Activated naive CD8-positive, alpha-beta T cell (primary cell): ENCODE results near the gene PDGFA.
A peak's percentile ranks its signal among the peaks of the same experiment; 100 is the strongest.

ENCODE experiments used
- H3K27ac Mint-ChIP-seq: one replicate; pipeline ENCODE4 v1.8.0; 2021; ENCODE audit warnings: mixed read lengths
- H3K27me3 Mint-ChIP-seq: one replicate; pipeline ENCODE4 v1.8.0; 2021; ENCODE audit warnings: mixed read lengths
- H3K36me3 Mint-ChIP-seq: one replicate; pipeline ENCODE4 v1.8.0; 2021; ENCODE audit warnings: mixed read lengths
- H3K4me1 Mint-ChIP-seq: one replicate; pipeline ENCODE4 v1.8.0; 2021; ENCODE audit warnings: low read depth, mixed read lengths
- H3K4me3 Mint-ChIP-seq: one replicate; pipeline ENCODE4 v1.8.0; 2021; ENCODE audit warnings: mild to moderate bottlenecking, mixed read lengths
- H3K9me3 Mint-ChIP-seq: one replicate; pipeline ENCODE4 v1.8.0; 2021; ENCODE audit warnings: low read depth, mixed read lengths

The PDGFA gene

DNA sequence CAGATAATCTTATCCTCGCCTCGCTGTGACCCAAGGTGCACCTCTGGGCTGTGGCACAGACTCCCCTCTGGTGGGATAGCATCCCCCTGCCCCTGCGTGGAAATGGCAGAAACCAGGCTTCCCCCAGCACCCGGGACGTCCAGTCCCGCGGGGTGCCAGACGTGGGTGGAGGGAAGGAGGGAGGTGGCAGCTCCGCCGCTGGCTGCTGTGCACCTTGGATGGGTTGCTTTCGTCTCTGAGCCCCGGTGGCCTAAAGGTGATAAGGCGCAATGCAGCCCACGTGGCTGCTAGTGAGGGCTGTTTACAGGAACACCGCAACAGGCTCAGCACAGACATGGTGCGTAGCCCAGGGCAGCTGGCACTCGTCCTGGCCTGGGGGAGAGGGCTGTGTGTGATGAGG lies 13.6 kb upstream of the PDGFA start:
- H3K4me1 Mint-ChIP-seq: peaks cover 7% of the 10 kb centered on the region
- H3K27me3 Mint-ChIP-seq: peaks cover 1% of the 10 kb centered on the region
- no peak overlapping the region for H3K27ac Mint-ChIP-seq
- no peak overlapping the region for H3K4me3 Mint-ChIP-seq
- no peaks in the 10 kb centered on the region for H3K9me3 Mint-ChIP-seq
- no peaks in the 10 kb centered on the region for H3K36me3 Mint-ChIP-seq

DNA sequence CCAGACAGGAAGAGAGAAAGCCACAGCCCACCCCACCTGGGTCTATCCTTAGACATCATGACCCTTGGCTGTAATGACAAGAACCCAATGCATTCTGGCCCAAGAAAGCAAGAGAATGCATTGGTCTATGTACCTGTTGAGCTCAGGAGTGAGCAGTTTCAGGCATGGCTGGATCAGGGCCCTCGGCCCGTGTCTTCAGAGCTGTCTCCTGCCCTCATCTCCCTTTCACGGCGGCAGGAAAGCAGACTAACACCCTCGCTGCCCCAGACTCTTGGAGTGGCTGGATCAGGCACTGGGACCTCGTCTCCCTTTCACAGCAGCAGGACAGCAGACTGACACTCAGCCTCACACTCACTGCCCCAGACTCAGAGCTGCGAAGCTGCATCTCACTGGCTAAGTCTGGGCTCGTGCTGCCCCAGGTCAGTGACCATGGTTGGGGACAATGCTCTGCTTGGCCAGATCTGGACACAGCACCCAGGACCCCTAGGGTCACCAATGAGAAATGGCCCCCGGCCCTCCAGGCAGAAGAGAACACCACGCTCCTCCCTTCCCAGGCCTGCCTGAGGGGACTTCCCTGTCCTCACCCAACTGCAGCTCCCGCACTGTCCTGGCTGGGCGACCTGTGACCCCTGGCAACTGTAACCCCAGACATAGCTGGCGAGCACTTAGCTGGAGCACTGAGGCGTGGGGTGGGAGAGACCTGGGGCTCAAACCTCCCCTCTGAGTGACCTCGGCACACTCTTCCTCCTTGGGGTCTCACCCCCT lies 12.9 kb upstream of the PDGFA start:
- no peak overlapping the region for H3K4me3 Mint-ChIP-seq
- peaks cover 7% of the 10 kb centered on the region for H3K4me1 Mint-ChIP-seq
- H3K9me3 Mint-ChIP-seq: no peaks in the 10 kb centered on the region
- no peaks in the 10 kb centered on the region for H3K36me3 Mint-ChIP-seq
- H3K27ac Mint-ChIP-seq: no peak overlapping the region
- peaks cover 1% of the 10 kb centered on the region for H3K27me3 Mint-ChIP-seq

DNA sequence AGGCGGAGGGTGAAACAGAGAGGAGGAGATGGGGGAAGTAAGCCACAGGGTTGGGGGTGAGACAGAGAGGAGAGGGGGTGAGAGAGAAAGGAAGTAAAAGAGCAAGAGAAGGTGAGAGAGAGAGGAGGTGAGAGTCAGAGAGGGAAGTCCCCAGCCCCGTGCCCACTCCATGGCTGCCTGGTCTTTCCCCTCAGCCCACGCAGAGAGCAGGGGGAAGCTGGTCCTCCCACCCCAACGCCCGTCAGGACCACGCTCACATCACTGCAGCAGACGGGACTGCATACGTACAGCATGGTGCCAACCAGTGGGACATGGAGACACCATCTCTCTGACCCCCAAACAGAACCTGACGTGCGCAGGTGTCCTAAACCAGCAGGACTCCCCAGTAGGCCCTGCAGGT lies 12.1 kb upstream of the PDGFA start:
- no peak overlapping the region for H3K27ac Mint-ChIP-seq
- no peak overlapping the region for H3K4me3 Mint-ChIP-seq
- H3K36me3 Mint-ChIP-seq: no peaks in the 10 kb centered on the region

DNA sequence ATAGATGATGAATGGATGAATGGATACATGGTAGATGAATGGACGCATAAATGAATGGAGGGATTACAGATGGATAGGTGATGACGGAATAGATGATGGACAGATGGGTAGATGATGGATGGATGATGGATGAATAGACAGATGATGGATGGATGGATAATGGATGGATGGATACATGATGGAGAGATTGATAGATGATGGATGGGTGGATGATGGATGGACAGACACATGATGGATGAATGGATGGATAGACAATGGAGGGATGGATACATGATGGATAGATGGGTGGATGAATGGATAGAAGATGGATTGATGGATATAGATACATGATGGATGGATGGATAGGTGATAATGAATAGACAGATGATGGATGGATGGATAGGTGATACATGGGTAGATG lies 8.8 kb upstream of the PDGFA start:
- peaks cover 1% of the 10 kb centered on the region for H3K27me3 Mint-ChIP-seq
- no peak overlapping the region for H3K27ac Mint-ChIP-seq

More for the DNA sequence above, 12.1 kb upstream of the PDGFA start:
- Mint-ChIP-seq H3K9me3 (no peaks in the 10 kb centered on the region), H3K4me1 (peaks cover 7% of the 10 kb centered on the region), H3K27me3 (peaks cover 1% of the 10 kb centered on the region)

DNA sequence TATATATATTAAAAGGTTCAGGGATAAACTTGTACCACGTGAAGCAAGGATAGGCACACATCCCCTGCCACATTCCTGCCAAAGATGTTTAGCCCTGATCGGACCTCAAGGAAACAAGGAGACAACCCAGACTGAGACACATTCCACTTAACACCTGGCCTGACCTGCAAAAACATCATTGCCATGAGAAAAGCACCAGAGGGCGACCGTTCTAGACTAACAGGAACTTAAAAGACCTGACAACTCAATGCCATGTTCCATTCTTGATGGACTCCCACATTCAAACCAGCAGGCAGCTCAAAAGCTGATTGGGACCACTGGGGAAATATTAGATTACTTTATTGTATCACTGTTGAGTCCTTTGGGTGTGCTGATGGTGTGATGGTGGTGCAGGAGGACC lies 8.1 kb upstream of the PDGFA start:
- Mint-ChIP-seq H3K27me3 (peaks cover 1% of the 10 kb centered on the region), H3K9me3 (no peaks in the 10 kb centered on the region), H3K27ac (no peak overlapping the region), H3K4me1 (peaks cover 7% of the 10 kb centered on the region), H3K36me3 (no peaks in the 10 kb centered on the region), H3K4me3 (no peak overlapping the region)

More for the DNA sequence above, 8.8 kb upstream of the PDGFA start:
- Mint-ChIP-seq H3K4me1 (peaks cover 7% of the 10 kb centered on the region), H3K4me3 (no peak overlapping the region), H3K36me3 (no peaks in the 10 kb centered on the region), H3K9me3 (no peaks in the 10 kb centered on the region)

DNA sequence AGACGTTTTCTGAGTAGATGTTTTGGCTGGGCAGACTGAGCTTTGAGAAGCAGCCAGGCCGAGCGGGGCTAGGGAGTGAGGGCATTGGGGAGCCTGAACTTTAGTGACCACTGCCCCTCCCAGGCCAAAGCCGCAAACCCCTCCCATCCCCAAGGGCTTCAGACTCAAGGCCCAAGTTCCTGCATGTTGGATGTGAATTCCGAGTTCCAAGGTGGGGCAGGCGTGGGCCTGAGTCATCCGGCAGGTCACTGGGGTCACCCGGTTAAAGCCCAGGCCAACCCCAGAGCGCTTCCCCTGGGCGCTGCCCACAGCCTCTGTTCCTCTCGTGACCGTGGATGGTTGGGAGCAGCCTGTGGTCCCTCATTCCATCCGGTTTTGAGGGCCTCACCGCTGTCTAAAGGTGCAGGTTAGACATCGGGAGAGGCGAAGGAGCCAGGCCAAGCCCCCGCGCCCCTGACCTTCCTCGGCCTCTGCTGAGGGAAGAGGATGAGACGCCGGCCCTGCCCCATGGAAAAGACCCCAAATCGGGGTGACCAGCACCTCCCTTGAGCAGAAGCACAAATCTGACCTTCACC lies 6.9 kb upstream of the PDGFA start:
- H3K36me3 Mint-ChIP-seq: no peaks in the 10 kb centered on the region
- no peak overlapping the region for H3K27ac Mint-ChIP-seq
- peaks cover 2% of the 10 kb centered on the region for H3K4me1 Mint-ChIP-seq
- no peaks in the 10 kb centered on the region for H3K9me3 Mint-ChIP-seq
- H3K27me3 Mint-ChIP-seq: peaks cover 1% of the 10 kb centered on the region
- H3K4me3 Mint-ChIP-seq: no peak overlapping the region

DNA sequence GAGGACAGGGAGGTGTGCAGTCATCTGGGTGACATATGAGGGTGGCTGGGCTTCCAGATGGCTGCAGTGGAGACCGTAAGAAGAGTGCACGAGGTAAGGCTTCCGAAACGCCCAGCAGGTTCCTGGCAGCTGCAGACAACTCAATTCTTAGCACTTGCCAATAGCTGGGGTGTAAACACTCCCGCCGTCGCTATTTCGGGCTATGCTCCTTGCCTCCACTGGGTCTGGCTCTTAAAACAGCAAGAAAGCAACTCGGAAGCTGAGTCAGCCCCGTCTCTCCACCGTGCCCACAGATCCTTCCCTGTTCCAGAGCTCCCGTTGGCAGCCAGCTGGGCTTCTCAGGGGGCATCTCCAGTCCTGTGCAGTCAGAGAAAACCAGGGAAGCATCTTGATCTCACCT lies 6.1 kb upstream of the PDGFA start:
- no peak overlapping the region for H3K4me3 Mint-ChIP-seq
- no peaks in the 10 kb centered on the region for H3K9me3 Mint-ChIP-seq
- peaks cover 1% of the 10 kb centered on the region for H3K27me3 Mint-ChIP-seq
- no peaks in the 10 kb centered on the region for H3K36me3 Mint-ChIP-seq
- H3K27ac Mint-ChIP-seq: no peak overlapping the region
- H3K4me1 Mint-ChIP-seq: no peaks in the 10 kb centered on the region

DNA sequence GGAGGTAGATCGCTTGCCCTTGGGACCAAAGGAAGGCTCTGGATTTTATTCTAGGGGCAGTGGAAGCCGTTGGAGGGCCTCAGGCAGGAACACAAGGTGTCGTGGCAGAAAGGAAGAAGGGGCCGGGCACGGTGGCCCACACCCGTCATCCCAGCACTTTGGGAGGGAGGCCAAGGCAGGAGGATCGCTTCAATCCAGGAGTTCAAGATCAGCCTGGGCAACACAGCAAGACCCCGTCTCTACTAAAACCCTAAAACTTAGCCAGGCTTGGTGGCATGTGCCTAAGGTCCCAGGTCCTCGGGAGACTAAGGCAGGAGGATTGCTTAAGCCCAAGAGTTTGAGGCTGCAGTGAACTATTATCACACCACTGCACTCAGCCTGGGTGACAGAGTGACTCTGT lies 5.2 kb upstream of the PDGFA start:
- H3K27ac Mint-ChIP-seq: no peak overlapping the region
- no peaks in the 10 kb centered on the region for H3K36me3 Mint-ChIP-seq
- no peak overlapping the region for H3K4me3 Mint-ChIP-seq
- no peaks in the 10 kb centered on the region for H3K4me1 Mint-ChIP-seq
- no peaks in the 10 kb centered on the region for H3K27me3 Mint-ChIP-seq
- H3K9me3 Mint-ChIP-seq: no peaks in the 10 kb centered on the region

DNA sequence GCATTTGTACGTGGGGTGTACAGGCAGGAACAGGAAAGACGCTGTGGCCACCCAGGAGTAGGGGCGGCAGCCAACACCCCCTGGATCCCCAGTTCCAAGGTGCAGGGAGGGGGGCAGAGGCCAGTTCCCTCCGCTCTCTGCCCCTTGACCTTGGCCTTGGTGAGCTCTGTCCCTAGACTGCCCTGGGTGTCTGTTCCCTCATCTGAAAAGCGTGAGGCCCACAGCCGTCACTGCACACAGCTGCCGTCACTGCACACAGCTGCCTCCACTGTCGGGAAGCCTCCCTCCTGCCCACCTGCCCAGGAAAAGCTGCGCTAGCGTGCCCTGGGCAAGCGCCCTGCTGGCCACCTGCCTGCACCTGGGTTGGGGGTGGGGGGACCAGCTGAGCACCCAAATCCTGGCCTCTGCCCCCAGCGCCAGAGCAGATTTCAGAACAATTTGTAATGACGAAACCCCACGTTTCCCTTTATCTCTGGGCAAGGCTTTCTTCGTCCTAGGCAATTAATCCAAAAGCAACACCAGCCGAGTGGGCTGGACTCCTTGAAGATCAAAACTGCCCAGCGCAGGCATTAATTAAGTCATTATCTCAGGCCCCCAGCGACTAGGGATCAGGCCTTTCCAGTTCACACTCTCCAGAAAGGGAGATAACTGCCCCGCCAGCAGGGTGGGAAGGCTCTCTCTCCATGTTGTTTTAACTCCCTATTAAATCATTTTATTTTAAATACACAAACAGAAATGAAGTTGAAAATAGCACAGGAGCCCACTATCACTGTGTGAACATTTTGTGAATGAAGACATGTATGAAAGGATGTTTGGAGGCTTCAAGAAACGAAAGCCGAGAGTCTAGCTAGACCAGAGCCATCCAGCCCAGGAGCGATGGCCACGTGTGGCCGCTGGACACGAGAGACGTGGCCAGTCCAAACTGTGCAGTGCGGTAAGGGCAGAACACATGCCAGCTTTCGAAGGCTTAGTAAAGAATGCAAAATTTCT lies 4.0 kb upstream of the PDGFA start:
- peaks cover under 1% of the 10 kb centered on the region for H3K4me1 Mint-ChIP-seq
- no peak overlapping the region for H3K27ac Mint-ChIP-seq
- peak overlapping the region; percentile 23 for H3K4me3 Mint-ChIP-seq
- H3K9me3 Mint-ChIP-seq: no peaks in the 10 kb centered on the region
- no peaks in the 10 kb centered on the region for H3K27me3 Mint-ChIP-seq
- H3K36me3 Mint-ChIP-seq: no peaks in the 10 kb centered on the region

DNA sequence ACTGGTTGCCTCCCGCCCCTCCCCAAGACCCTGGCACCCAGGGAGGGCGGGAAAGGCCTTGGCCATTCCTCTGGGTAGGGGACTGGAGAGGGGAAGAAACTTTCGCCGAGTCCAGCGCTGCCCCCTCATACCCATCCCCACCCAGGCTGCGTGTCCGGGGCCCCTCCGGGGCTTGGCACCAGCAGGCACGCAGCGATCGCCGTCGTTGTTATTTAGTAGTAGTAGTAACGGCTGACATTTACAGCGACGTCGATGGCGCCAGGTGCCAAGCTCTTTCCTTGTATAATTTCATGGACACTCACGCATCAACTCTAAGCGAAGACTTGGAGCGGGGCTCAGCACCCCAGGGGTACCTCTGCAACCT lies 3.3 kb upstream of the PDGFA start:
- no peaks in the 10 kb centered on the region for H3K27me3 Mint-ChIP-seq
- H3K9me3 Mint-ChIP-seq: no peaks in the 10 kb centered on the region
- H3K36me3 Mint-ChIP-seq: no peaks in the 10 kb centered on the region
- peaks cover 3% of the 10 kb centered on the region for H3K4me1 Mint-ChIP-seq
- no peak overlapping the region for H3K27ac Mint-ChIP-seq
- H3K4me3 Mint-ChIP-seq: peak overlapping the region; percentile 23

DNA sequence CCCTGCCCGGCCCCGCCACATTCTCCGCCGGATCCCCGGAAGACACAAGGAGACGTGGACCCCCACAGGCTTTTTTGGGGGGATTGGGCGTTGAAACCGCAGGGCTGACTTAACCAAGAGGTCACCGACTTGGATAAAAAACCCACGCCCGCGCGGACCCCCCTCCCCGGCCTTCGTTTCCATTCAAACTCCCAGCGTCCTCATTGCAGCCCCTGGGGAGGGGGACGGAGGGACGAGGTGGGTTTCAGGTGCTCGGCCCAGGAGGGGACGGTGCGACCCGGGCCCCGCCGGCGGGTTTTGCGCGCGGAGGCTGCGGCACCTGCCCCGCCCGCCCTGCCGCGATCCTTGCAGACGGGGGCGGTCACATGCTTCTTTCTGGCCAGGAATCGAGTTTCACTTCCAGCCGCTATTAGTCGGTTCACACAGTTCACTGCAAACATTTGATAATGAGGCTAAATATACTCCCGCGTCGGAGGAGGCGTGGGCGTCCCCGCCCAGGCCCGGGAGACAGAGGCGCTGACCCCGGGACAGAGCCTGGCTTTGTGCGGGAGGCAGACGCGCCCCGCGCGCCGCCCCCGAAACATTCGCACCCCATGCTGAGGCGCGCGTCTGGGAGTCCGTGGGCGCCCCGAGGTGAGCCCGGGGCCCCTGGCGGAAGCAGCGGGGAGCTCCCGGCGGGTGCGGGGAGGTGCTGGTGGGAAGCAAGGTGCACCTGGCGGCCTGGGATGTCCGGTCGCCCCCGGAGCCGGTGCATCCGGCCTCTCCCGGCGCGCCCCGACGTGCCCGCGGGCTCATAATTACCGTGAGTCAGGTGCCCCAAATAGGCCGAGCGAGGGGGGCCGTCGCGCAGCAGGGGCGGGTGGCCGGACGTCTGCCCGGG lies 2.7 kb upstream of the PDGFA start:
- Mint-ChIP-seq H3K27me3 (no peaks in the 10 kb centered on the region), H3K4me1 (peaks cover 6% of the 10 kb centered on the region), H3K4me3 (peak overlapping the region; percentile 57), H3K36me3 (no peaks in the 10 kb centered on the region), H3K27ac (no peak overlapping the region), H3K9me3 (no peaks in the 10 kb centered on the region)

DNA sequence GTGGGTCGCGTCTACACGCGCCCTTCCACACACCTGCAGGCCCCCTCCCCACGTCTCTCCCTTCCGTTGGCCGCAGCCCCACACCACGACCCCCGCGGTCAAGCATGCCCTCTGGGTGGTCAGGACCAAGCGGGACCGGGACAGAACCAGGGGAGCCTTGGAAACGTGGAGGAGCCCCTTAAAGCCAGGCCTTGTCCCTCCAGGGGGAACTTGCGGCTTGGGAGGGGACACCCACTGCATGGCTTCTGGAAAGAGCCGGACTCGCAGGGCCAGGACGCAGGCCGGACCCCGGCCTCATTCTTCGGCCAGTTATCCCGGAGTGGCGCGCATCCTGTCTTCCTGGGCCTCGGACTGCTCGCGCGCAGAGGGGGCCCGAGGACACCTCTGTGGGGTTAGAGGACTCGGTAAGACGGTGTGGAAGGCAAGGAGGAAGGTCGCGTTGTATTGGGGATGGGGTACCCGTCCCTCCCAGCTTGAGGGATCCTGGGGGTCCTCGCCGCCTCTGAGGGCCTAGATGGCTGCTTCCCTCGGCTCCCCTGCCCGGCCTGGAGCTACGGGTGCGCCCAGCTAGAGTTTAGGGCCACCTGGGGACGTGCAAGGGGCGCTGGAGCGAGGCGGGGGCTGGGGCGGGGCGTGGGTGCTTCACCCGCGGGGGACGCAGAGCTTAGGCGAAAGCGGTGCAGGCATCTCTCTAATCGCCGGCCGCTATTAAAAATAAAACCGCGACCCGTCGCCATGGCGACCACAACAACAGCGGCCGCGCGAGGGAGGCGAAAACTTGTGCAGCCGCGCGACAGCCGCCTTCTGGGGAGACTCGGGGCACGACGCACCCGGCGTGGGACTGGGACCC lies 1.8 kb upstream of the PDGFA start:
- H3K36me3 Mint-ChIP-seq: no peaks in the 10 kb centered on the region
- H3K27ac Mint-ChIP-seq: no peak overlapping the region
- H3K9me3 Mint-ChIP-seq: no peaks in the 10 kb centered on the region
- H3K4me3 Mint-ChIP-seq: peak overlapping the region; percentile 35
- H3K4me1 Mint-ChIP-seq: peaks cover 6% of the 10 kb centered on the region
- no peaks in the 10 kb centered on the region for H3K27me3 Mint-ChIP-seq

DNA sequence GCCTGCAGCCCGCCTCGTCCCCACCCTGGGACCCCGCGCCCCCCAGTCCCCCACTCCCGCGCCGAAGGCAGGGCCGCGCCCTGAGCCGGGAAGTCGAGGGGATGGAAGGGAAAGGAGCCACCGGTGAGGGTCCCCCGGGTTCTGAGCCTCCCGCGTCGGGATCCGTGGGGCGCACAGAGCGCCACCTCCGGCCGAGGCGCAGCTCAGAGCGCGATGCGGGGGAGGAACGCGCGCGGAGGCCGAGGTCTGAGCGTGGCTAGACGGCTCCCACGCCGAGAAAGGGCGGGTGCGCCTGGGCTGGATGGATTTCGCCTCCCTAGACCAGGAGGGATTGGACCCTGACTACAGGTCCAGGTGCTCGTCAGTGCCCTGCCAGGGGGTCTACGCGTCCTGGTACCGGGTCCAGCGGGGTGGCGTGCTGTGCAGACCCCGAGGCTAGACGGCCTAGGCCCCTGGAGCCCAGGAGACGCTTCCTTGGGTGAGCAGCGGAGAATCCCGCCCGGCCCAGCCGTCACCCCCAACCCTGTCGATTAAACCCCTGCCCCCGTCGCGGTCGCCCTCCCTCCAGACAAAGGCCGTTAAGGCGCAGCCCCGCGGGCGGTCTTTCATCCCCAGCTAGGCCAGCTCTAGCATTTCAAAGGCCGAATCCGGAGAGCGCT lies 986 bp upstream of the PDGFA start:
- Mint-ChIP-seq H3K4me3 (peak overlapping the region; percentile 20), H3K4me1 (peaks cover 9% of the 10 kb centered on the region), H3K27me3 (no peaks in the 10 kb centered on the region), H3K36me3 (no peaks in the 10 kb centered on the region), H3K27ac (no peak overlapping the region), H3K9me3 (no peaks in the 10 kb centered on the region)
